Upper lobe of right lung (tissue), 1 donor: ENCODE measurements around the gene HMGXB4. TPM values are rescaled to one million over a fixed set of nuclear protein-coding genes. Genes with fewer than 3 reads are reported as not detected.

Experiments
- ATAC-seq: fragments of 200-7000 bp; cut with Tn5 transposase; one replicate; pipeline ENCODE4 v1.9.1; 2020; ENCODE audit warnings: mild to moderate bottlenecking, moderate library complexity
- DNase-seq: peaks from one replicate; pipeline ENCODE4 v3.0.0-alpha.2; 2020
- H3K27ac ChIP-seq: fragments of 200-600 bp; one replicate; pipeline ENCODE4 v1.8.0; 2022
- H3K27me3 ChIP-seq: fragments of 200-600 bp; one replicate; pipeline ENCODE4 v1.8.0; 2022; ENCODE audit warnings: mild to moderate bottlenecking
- H3K36me3 ChIP-seq: fragments of 200-600 bp; one replicate; pipeline ENCODE4 v1.8.0; 2022
- H3K4me1 ChIP-seq: fragments of 200-600 bp; one replicate; pipeline ENCODE4 v1.8.0; 2022
- H3K4me3 ChIP-seq: fragments of 200-600 bp; one replicate; pipeline ENCODE4 v1.8.0; 2022; ENCODE audit warnings: mild to moderate bottlenecking
- H3K9me3 ChIP-seq: fragments of 200-600 bp; one replicate; pipeline ENCODE4 v1.8.0; 2022
- CTCF ChIP-seq: fragments of 200-600 bp; IDR thresholded peaks from one replicate; pipeline ENCODE4 v1.8.0; 2022; ENCODE audit warnings: antibody characterized with exemption
- intact Hi-C: fragments of 100-400 bp; cut with DNase I; formaldehyde crosslinking; loops from one replicate; pipeline ENCODE4 v1.11.0; 2022
- microRNA-seq: library from miRNA; unstranded; fragments of <30 nt; microRNA quantifications from one replicate; pipeline ENCODE4 v1.2.0, GENCODE V29; 2020; ENCODE audit warnings: borderline microRNAs expressed
- total RNA-seq: library from RNA; stranded (reverse); fragmentation: NEBNext Ultra II Directional; extraction: Animal tissue kit (Norgen Biotek cat#: 25700); gene quantifications from one replicate; pipeline ENCODE4 v1.2.1, GENCODE V29; 2021
- donor health status: DM: no; HTN: yes; CAD: no; lungs with severe emphysema.

Gene HMGXB4
- total RNA-seq, 1 donor from 2014 or later: 17.5 TPM

- H3K27ac ChIP-seq: no peak overlapping the region
- peaks cover 86% of the 10 kb centered on the region for H3K36me3 ChIP-seq
- H3K4me3 ChIP-seq: no peak overlapping the region
- no peak for DNase-seq
- TF ChIP-seq CTCF: no peak
- no peaks in the 10 kb centered on the region for H3K4me1 ChIP-seq
- no peaks in the 10 kb centered on the region for H3K27me3 ChIP-seq
- ATAC-seq: no peak
- no peaks in the 10 kb centered on the region for H3K9me3 ChIP-seq
- intact Hi-C loops: no loop called here
Observed at GRCh38 chr22:35337932-35338331, 80.6 kb downstream of the HMGXB4 start.

GRCh38 chr22:35341090-35341874 lies 84.0 kb downstream of the HMGXB4 start:
- H3K27ac ChIP-seq: no peak overlapping the region

GRCh38 chr22:35342390-35342789 lies 85.1 kb downstream of the HMGXB4 start:
- Histone ChIP-seq H3K36me3 (peaks cover 73% of the 10 kb centered on the region), H3K27ac (no peak overlapping the region), H3K27me3 (no peaks in the 10 kb centered on the region), H3K4me3 (no peak overlapping the region), H3K4me1 (no peaks in the 10 kb centered on the region), H3K9me3 (no peaks in the 10 kb centered on the region)
- intact Hi-C loops: no loop called here
- DNase-seq (no peak), ATAC-seq (no peak)
- no peak for TF ChIP-seq CTCF

More at GRCh38 chr22:35341090-35341874, 84.0 kb downstream of the HMGXB4 start:
- Histone ChIP-seq H3K27me3 (no peaks in the 10 kb centered on the region), H3K4me3 (no peak overlapping the region), H3K4me1 (no peaks in the 10 kb centered on the region), H3K36me3 (peaks cover 76% of the 10 kb centered on the region), H3K9me3 (no peaks in the 10 kb centered on the region)
- intact Hi-C loops: no loop called here
- ATAC-seq (no peak), DNase-seq (no peak)
- TF ChIP-seq CTCF: no peak

GRCh38 chr22:35343664-35344550 lies 86.6 kb downstream of the HMGXB4 start:
- H3K9me3 ChIP-seq: no peaks in the 10 kb centered on the region
- no peak for TF ChIP-seq CTCF
- ATAC-seq (no peak), DNase-seq (no peak)
- H3K27me3 ChIP-seq: no peaks in the 10 kb centered on the region
- no peaks in the 10 kb centered on the region for H3K4me1 ChIP-seq
- no peak overlapping the region for H3K4me3 ChIP-seq
- peaks cover 65% of the 10 kb centered on the region for H3K36me3 ChIP-seq
- intact Hi-C loops: no loop called here
- no peak overlapping the region for H3K27ac ChIP-seq

- peaks cover 54% of the 10 kb centered on the region for H3K36me3 ChIP-seq
- H3K27me3 ChIP-seq: no peaks in the 10 kb centered on the region
- intact Hi-C loops: no loop called here
- H3K4me3 ChIP-seq: no peak overlapping the region
- TF ChIP-seq CTCF: no peak
- no peak for DNase-seq
- ATAC-seq: no peak
- no peak overlapping the region for H3K27ac ChIP-seq
- no peaks in the 10 kb centered on the region for H3K9me3 ChIP-seq
- H3K4me1 ChIP-seq: no peaks in the 10 kb centered on the region
Observed at GRCh38 chr22:35344956-35345690, 87.8 kb downstream of the HMGXB4 start.

Small RNAs within 50 kb of the gene (microRNA-seq; reads per million reads assigned to microRNA genes)
- gene MIR3909: 3.1 reads per million, percentile 21 among the genes with 10 or more reads in this experiment
- gene MIR6069: not detected

Other genes with a start within 250 kb of the HMGXB4 start
- not detected for gene ISX, start 191.3 kb upstream of the HMGXB4 start, total RNA-seq
- gene TOM1, start 42.4 kb downstream of the HMGXB4 start, total RNA-seq: 101 TPM
- gene HMOX1, start 123.6 kb downstream of the HMGXB4 start, total RNA-seq: 54.0 TPM
- 22.1 TPM for gene MCM5, start 142.6 kb downstream of the HMGXB4 start, total RNA-seq